Measurements from ENCODE around the gene RAMP3.

The RAMP3 gene

GRCh38 chr7:45189151-45189970 is 31.8 kb downstream of the RAMP3 start:
- TF ChIP-seq CTCF (IDR thresholded peaks at IDR 0.05; ENCODE audit: insufficient read depth, low read length, missing control alignments) = no peak
- no peak overlapping the region for H3K4me3 ChIP-seq (ENCODE audit: low read depth, low read length)
- ChIA-PET CTCF (interaction anchor here (2.3 kb wide), 1 partner anchor 71 kb away, joined by 5 read pairs; no protein-coding TSS in a partner anchor), POLR2A (no interaction called here)
- no peak for DNase-seq (ENCODE audit: low read depth, low spot score)

GRCh38 chr7:45190406-45191165 is 33.0 kb downstream of the RAMP3 start:
- DNase-seq (ENCODE audit: low read depth, low spot score) = no peak
- POLR2A ChIA-PET = no interaction called here
- CTCF ChIA-PET = no interaction called here
- H3K4me3 ChIP-seq (ENCODE audit: low read depth, low read length) = no peak overlapping the region
- no peak for TF ChIP-seq CTCF (IDR thresholded peaks at IDR 0.05; ENCODE audit: insufficient read depth, low read length, missing control alignments)

GRCh38 chr7:45191396-45191795 is 33.8 kb downstream of the RAMP3 start:
- no peak for DNase-seq (ENCODE audit: low read depth, low spot score)
- CTCF ChIA-PET = no interaction called here
- POLR2A ChIA-PET = no interaction called here

GRCh38 chr7:45192621-45193041 is 35.0 kb downstream of the RAMP3 start:
- DNase-seq (ENCODE audit: low read depth, low spot score) = no peak
- CTCF ChIA-PET = no interaction called here
- TF ChIP-seq CTCF (IDR thresholded peaks at IDR 0.05; ENCODE audit: insufficient read depth, low read length, missing control alignments) = no peak
- POLR2A ChIA-PET = no interaction called here
- no peak overlapping the region for H3K4me3 ChIP-seq (ENCODE audit: low read depth, low read length)

More at GRCh38 chr7:45191396-45191795, 33.8 kb downstream of the RAMP3 start:
- no peak for TF ChIP-seq CTCF (IDR thresholded peaks at IDR 0.05; ENCODE audit: insufficient read depth, low read length, missing control alignments)
- no peak overlapping the region for H3K4me3 ChIP-seq (ENCODE audit: low read depth, low read length)

GRCh38 chr7:45193828-45194227 is 36.2 kb downstream of the RAMP3 start:
- DNase-seq (ENCODE audit: low read depth, low spot score) = no peak
- TF ChIP-seq CTCF (IDR thresholded peaks at IDR 0.05; ENCODE audit: insufficient read depth, low read length, missing control alignments) = no peak
- no peak overlapping the region for H3K4me3 ChIP-seq (ENCODE audit: low read depth, low read length)
- ChIA-PET CTCF (no interaction called here), POLR2A (interaction anchor here (0.5 kb wide), 1 partner anchor 35 kb away, joined by 3 read pairs; no protein-coding TSS in a partner anchor)

- DNase-seq (ENCODE audit: low read depth, low spot score) = no peak
- H3K4me3 ChIP-seq (ENCODE audit: low read depth, low read length) = no peak overlapping the region
- TF ChIP-seq CTCF (IDR thresholded peaks at IDR 0.05; ENCODE audit: insufficient read depth, low read length, missing control alignments) = no peak
- CTCF ChIA-PET = interaction anchor here (1.0 kb wide), 1 partner anchor 42 kb away, joined by 3 read pairs; no protein-coding TSS in a partner anchor
- POLR2A ChIA-PET = no interaction called here
Observed at GRCh38 chr7:45196374-45196773, 38.8 kb downstream of the RAMP3 start.
